ENCODE results near the gene PCSK6.

PCSK6 gene

GRCh38 chr15:101498717-101499480 lies 9.4 kb upstream of the PCSK6 start:
- no peak for DNase-seq

- DNase-seq, result no peak
Observed at GRCh38 chr15:101498076-101498716, 8.7 kb upstream of the PCSK6 start.

- no peak for DNase-seq
Observed at GRCh38 chr15:101497484-101498034, 8.1 kb upstream of the PCSK6 start.

GRCh38 chr15:101497017-101497416 lies 7.5 kb upstream of the PCSK6 start:
- no peak for DNase-seq

- no peak for DNase-seq
Observed at GRCh38 chr15:101496198-101496986, 6.9 kb upstream of the PCSK6 start.

GRCh38 chr15:101495334-101496197 lies 6.1 kb upstream of the PCSK6 start:
- no peak for DNase-seq

- DNase-seq, result no peak
Observed at GRCh38 chr15:101494251-101494796, 4.8 kb upstream of the PCSK6 start.

GRCh38 chr15:101492766-101493692 lies 3.5 kb upstream of the PCSK6 start:
- DNase-seq, result no peak

GRCh38 chr15:101491734-101492640 lies 2.5 kb upstream of the PCSK6 start:
- DNase-seq, result no peak

GRCh38 chr15:101490922-101491733 lies 1.6 kb upstream of the PCSK6 start:
- DNase-seq, result no peak

GRCh38 chr15:101490408-101490891 lies 943 bp upstream of the PCSK6 start:
- no peak for DNase-seq

- DNase-seq, result peak; percentile 32
Observed at GRCh38 chr15:101489237-101489598, 289 bp downstream of the PCSK6 start.

- no peak for DNase-seq
Observed at GRCh38 chr15:101488300-101489164, 975 bp downstream of the PCSK6 start.

GRCh38 chr15:101486696-101487459 lies 2.6 kb downstream of the PCSK6 start:
- no peak for DNase-seq

- DNase-seq, result no peak
Observed at GRCh38 chr15:101483462-101483861, 6.0 kb downstream of the PCSK6 start.

- DNase-seq, result no peak
Observed at GRCh38 chr15:101482526-101483371, 6.8 kb downstream of the PCSK6 start.

Measured in NCI-H1105 treated with DMSO at 0.1 percent for 48 hours (cell line).